Left ventricle myocardium inferior (tissue), 1 donor: Measurements from ENCODE around the gene LHFPL3. TPM values are rescaled to one million over a fixed set of nuclear protein-coding genes. Genes with fewer than 3 reads are reported as not detected.
"Not testable (repeated sequence)": the region's sequence is repeated elsewhere in the genome, so short reads cannot be mapped to it uniquely, and the experiment has no call there.

Source experiments
- DNase-seq: peaks from one replicate; pipeline ENCODE4 v3.0.0-alpha.2; 2020
- H3K27ac ChIP-seq: fragments of 200-600 bp; replicated peaks from 2 replicates; pipeline ENCODE4 v1.8.0; 2021
- H3K27me3 ChIP-seq: fragments of 200-600 bp; 2 replicates; pipeline ENCODE4 v1.8.0; 2021; ENCODE audit warnings: low read depth
- H3K36me3 ChIP-seq: fragments of 200-600 bp; 2 replicates; pipeline ENCODE4 v1.8.0; 2021
- H3K4me1 ChIP-seq: fragments of 200-600 bp; 2 replicates; pipeline ENCODE4 v1.8.0; 2021
- H3K4me3 ChIP-seq: fragments of 200-600 bp; 2 replicates; pipeline ENCODE4 v1.8.0; 2021; ENCODE audit warnings: mild to moderate bottlenecking, moderate library complexity
- H3K9me3 ChIP-seq: fragments of 200-600 bp; replicated peaks from 2 replicates; pipeline ENCODE4 v1.8.0; 2021
- CTCF ChIP-seq: fragments of 200-600 bp; IDR thresholded peaks from 2 replicates; pipeline ENCODE4 v1.8.0; 2021; ENCODE audit warnings: antibody characterized with exemption, mild to moderate bottlenecking, borderline replicate concordance
- intact Hi-C: fragments of 100-400 bp; cut with micrococcal nuclease; formaldehyde crosslinking; loops from one replicate; pipeline ENCODE4 v1.11.0; 2022
- total RNA-seq: library from RNA; stranded (reverse); fragmentation: NEBNext Ultra II Directional; extraction: Animal tissue kit (Norgen Biotek cat#: 25700); gene quantifications from one replicate; pipeline ENCODE4 v1.2.1, GENCODE V29; 2021
- donor health status: DM: no; HTN: yes; CAD: no; lungs with severe emphysema.

Gene LHFPL3
- total RNA-seq, 1 donor from 2014 or later: not detected

- intact Hi-C loops: no loop called here
- DNase-seq: no peak
- H3K27ac ChIP-seq: no peak overlapping the region
- H3K4me1 ChIP-seq: no peaks in the 10 kb centered on the region
- H3K36me3 ChIP-seq: no peaks in the 10 kb centered on the region
- no peaks in the 10 kb centered on the region for H3K9me3 ChIP-seq
- no peak for TF ChIP-seq CTCF
- peaks cover 10% of the 10 kb centered on the region for H3K27me3 ChIP-seq
- H3K4me3 ChIP-seq: no peak overlapping the region
These were observed 241.3 kb downstream of the LHFPL3 start for GRCh38 chr7:104569751-104570150.

GRCh38 chr7:104572554-104572953 is 244.2 kb downstream of the LHFPL3 start:
- DNase-seq: no peak
- no peak overlapping the region for H3K27ac ChIP-seq
- H3K4me1 ChIP-seq: no peaks in the 10 kb centered on the region
- H3K9me3 ChIP-seq: no peaks in the 10 kb centered on the region
- TF ChIP-seq CTCF: no peak
- no peaks in the 10 kb centered on the region for H3K36me3 ChIP-seq
- H3K27me3 ChIP-seq: peaks cover 12% of the 10 kb centered on the region
- H3K4me3 ChIP-seq: no peak overlapping the region
- intact Hi-C loops: no loop called here

- H3K27ac ChIP-seq: no peak overlapping the region
These were observed 256.2 kb downstream of the LHFPL3 start for GRCh38 chr7:104584620-104585019.

GRCh38 chr7:104595591-104595990 is 267.2 kb downstream of the LHFPL3 start:
- H3K27ac ChIP-seq, H3K9me3 ChIP-seq, H3K36me3 ChIP-seq, intact Hi-C loops, H3K4me3 ChIP-seq, DNase-seq, H3K27me3 ChIP-seq, H3K4me1 ChIP-seq: not testable (repeated sequence)

More at GRCh38 chr7:104584620-104585019, 256.2 kb downstream of the LHFPL3 start:
- no peak for TF ChIP-seq CTCF
- Histone ChIP-seq H3K27me3 (no peaks in the 10 kb centered on the region), H3K4me3 (no peak overlapping the region), H3K36me3 (no peaks in the 10 kb centered on the region), H3K9me3 (peaks cover 16% of the 10 kb centered on the region), H3K4me1 (no peaks in the 10 kb centered on the region)
- intact Hi-C loops: no loop called here
- DNase-seq: no peak

- no peak for TF ChIP-seq CTCF
- Histone ChIP-seq H3K4me1 (no peaks in the 10 kb centered on the region), H3K4me3 (no peak overlapping the region), H3K9me3 (no peaks in the 10 kb centered on the region), H3K27me3 (peaks cover 9% of the 10 kb centered on the region), H3K27ac (no peak overlapping the region), H3K36me3 (no peaks in the 10 kb centered on the region)
- no peak for DNase-seq
- intact Hi-C loops: no loop called here
These were observed 275.6 kb downstream of the LHFPL3 start for GRCh38 chr7:104603957-104604356.

GRCh38 chr7:104604706-104605105 is 276.3 kb downstream of the LHFPL3 start:
- Histone ChIP-seq H3K27me3 (peaks cover 9% of the 10 kb centered on the region), H3K27ac (no peak overlapping the region), H3K9me3 (no peaks in the 10 kb centered on the region), H3K4me3 (no peak overlapping the region), H3K36me3 (no peaks in the 10 kb centered on the region), H3K4me1 (no peaks in the 10 kb centered on the region)
- no peak for DNase-seq
- intact Hi-C loops: no loop called here
- TF ChIP-seq CTCF: no peak
